ENCODE measurements around the gene SLC25A42. TPM values are rescaled to one million over a fixed set of nuclear protein-coding genes. Genes with fewer than 3 reads are reported as not detected.
A peak's percentile ranks its signal among the peaks of the same experiment; 100 is the strongest.

Gene SLC25A42
- total and polyA plus RNA-seq, 2 of the 13 experiments (the other 11 are each of a cell fraction or from before 2014, with no cell fraction given) = 12.8 to 18.3 TPM

GRCh38 chr19:19063183-19064097 is at the start of gene SLC25A42 (continued):
- peak; percentile 63; the same call in 1 of the 2 replicates for TF ChIP-seq ARID4A (CRISPR knock-in tag; IDR thresholded peaks at IDR 0.05; ENCODE audit: borderline replicate concordance)
- TF ChIP-seq TSC22D2 (CRISPR knock-in tag; IDR thresholded peaks at IDR 0.05; ENCODE audit: borderline replicate concordance) = 0 out of 2 replicates have a peak, but pooled peaks have one; percentile 25
- TF ChIP-seq ZNF124 (CRISPR knock-in tag; IDR thresholded peaks at IDR 0.05) = no peak
- no peak; the same call in 1 of the 2 replicates for TF ChIP-seq ATF6 (CRISPR knock-in tag; conservative IDR thresholded peaks at IDR 0.05)
- peak; percentile 35; the same call in 1 of the 2 replicates for TF ChIP-seq NFKB2 (CRISPR knock-in tag; IDR thresholded peaks at IDR 0.05; ENCODE audit: borderline replicate concordance)
- TF ChIP-seq CEBPZ (IDR thresholded peaks at IDR 0.05; ENCODE audit: low read length) = peak; percentile 77; the same call in 1 of the 2 replicates
- TF ChIP-seq ZNF660 (CRISPR knock-in tag; IDR thresholded peaks at IDR 0.05; ENCODE audit: borderline replicate concordance, low read depth) = no peak
- peak; percentile 15 for TF ChIP-seq YY1 (IDR thresholded peaks at IDR 0.05; ENCODE audit: insufficient read depth, insufficient replicate concordance, low read depth, low read length)
- TF ChIP-seq NFATC3 (CRISPR knock-in tag; IDR thresholded peaks at IDR 0.05) = 0 out of 2 replicates have a peak, but pooled peaks have one; percentile 51
- peak; percentile 74; the same call in 1 of the 2 replicates for TF ChIP-seq HNF4G (IDR thresholded peaks at IDR 0.05; ENCODE audit: borderline replicate concordance, low read depth, low read length)
- peak; percentile 79; the same call in 1 of the 2 replicates for TF ChIP-seq HNF4G (CRISPR knock-in tag; IDR thresholded peaks at IDR 0.05; ENCODE audit: borderline replicate concordance, low read depth)
- TF ChIP-seq NCOA5 (CRISPR knock-in tag; IDR thresholded peaks at IDR 0.05) = no peak
- TF ChIP-seq ZNF513 (CRISPR knock-in tag; conservative IDR thresholded peaks at IDR 0.05) = no peak

Measured in HepG2 (cell line).